SKM-1 (cell line): ENCODE measurements around the gene CCDC137.

Experiments
- DNase-seq: peaks from one replicate; lab custom pipeline; 2025; ENCODE audit not compliant: unreplicated experiment; lab: John Stamatoyannopoulos, UW

Gene CCDC137

DNA sequence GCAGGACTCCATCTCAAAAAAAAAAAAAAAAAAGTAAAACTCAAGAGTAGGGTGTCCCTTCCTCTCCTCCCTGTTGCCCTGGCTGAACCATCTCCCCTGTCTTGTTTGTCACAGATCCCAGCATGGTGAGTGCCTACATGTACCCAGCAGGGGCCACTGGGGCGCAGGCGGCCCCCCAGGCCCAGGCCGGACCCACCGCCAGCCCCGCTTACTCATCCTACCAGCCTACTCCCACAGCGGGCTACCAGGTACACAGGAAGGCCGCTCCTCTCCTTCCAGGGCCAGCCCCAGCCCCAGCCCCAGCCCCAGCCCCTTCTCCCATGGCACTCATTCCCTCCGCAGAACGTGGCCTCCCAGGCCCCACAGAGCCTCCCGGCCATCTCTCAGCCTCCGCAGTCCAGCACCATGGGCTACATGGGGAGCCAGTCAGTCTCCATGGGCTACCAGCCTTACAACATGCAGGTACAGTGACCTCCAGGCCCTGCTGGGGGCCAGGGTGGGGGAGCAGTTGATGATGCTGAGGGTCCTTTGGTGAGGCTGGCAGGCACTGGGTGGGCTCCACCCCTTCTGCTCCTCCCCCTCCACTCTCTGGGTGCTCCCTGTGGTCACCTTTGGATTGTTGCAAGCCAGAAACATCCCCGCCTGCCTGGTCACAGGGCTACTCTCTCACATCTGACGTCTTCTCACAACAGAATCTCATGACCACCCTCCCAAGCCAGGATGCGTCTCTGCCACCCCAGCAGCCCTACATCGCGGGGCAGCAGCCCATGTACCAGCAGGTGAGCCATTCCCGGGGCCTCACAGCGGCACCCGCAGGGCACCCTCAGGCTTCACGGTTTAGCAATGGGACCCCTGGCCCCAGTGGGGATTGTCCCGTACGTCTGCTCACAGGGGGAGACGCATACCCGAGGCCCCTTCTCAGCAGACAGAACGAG, 34.1 kb downstream of the CCDC137 start:
- no peak for DNase-seq

DNA sequence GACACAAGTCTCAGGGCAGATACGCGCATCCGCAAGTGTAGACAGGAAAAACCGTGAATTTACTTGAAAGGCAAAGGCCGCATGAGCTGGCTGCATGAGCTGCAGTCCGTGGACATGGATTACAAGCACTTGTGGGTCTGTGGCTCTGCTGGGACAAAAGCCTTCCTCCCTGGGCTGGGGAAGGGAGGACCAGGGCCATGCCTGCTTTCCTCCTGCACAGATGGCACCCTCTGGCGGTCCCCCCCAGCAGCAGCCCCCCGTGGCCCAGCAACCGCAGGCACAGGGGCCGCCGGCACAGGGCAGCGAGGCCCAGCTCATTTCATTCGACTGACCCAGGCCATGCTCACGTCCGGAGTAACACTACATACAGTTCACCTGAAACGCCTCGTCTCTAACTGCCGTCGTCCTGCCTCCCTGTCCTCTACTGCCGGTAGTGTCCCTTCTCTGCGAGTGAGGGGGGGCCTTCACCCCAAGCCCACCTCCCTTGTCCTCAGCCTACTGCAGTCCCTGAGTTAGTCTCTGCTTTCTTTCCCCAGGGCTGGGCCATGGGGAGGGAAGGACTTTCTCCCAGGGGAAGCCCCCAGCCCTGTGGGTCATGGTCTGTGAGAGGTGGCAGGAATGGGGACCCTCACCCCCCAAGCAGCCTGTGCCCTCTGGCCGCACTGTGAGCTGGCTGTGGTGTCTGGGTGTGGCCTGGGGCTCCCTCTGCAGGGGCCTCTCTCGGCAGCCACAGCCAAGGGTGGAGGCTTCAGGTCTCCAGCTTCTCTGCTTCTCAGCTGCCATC, 34.9 kb downstream of the CCDC137 start:
- DNase-seq, result no peak

DNA sequence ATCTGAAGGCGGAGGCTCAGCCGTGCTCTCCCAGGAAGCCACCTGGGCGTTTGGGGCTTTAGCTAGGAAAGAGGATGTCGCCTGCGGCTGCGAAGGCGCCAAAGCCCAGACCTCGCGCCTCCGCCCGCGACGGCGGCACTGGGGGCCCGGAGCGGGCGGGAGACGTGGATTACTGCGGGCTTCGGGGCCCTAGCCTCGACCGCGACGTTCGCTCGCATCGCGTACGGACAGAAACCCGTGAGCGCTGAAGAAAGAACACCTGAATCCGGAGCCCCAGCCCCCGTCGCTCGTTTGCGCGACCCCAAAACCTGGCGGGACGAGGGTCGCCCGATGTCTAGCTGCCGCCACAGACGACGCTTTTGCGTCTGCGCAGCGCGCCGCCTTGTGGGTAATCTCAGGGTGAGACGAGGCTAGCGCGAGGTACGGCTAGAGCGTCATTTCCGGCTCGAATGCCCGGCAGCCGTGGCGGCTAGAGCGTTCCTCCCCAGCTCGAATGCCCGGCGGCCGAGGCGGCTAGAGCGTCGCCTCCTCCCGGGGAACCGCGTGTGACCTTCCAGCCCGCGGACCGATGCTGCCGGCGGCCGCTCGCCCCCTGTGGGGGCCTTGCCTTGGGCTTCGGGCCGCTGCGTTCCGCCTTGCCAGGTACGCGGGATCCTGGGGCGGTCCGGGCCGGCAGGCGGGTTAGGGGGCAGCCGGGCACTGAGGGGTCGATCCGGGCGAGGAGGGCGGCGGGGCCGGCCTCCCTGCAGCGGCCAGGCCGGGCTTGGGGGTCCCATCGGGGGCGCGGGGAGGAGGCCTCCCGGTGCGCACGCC, 36.6 kb downstream of the CCDC137 start, which contains the start of gene MRPL12:
Gene MRPL12 (plus strand): TSS at position 434 of the 813 bp plus-strand sequence. CDS start 135 bp downstream, at position 569.
- DNase-seq, result peak; percentile 75

DNA sequence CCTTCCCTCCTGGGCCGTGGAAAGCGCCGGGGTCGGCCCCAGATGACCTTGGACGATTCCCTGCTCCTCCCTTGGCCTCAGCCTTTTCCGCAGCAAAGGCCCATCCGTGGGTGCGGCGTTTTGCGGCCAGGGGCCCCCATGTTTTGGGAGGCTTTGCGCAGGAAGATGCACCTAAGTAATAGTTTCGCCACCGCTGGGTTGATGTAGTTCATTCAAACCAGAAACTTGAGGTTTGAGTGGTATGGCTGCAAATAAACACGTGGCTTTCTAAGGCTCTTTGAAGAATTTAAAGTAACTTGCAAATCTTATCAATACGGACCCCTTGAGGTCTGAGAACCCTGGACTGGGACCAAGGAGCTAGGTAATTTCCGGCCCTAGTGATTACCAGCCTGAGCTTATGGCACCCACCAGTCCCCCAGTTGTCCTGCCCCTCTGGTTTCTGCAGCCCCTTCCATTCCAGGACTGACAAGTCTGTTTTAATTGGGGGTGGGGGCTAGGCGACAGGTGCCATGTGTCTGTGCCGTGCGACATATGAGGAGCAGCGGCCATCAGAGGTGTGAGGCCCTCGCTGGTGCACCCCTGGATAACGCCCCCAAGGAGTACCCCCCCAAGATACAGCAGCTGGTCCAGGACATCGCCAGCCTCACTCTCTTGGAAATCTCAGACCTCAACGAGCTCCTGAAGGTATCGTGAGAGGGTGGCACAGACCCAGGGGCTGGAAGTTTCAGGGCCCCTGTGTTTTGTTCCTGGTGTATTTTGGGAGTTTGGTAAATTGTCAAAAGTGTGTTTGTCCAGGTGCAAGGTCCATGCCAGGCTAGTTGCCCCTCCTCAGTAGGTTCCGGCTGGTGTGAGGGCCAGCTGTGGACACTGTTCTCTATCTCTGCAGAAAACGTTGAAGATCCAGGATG, 37.5 kb downstream of the CCDC137 start:
- no peak for DNase-seq

DNA sequence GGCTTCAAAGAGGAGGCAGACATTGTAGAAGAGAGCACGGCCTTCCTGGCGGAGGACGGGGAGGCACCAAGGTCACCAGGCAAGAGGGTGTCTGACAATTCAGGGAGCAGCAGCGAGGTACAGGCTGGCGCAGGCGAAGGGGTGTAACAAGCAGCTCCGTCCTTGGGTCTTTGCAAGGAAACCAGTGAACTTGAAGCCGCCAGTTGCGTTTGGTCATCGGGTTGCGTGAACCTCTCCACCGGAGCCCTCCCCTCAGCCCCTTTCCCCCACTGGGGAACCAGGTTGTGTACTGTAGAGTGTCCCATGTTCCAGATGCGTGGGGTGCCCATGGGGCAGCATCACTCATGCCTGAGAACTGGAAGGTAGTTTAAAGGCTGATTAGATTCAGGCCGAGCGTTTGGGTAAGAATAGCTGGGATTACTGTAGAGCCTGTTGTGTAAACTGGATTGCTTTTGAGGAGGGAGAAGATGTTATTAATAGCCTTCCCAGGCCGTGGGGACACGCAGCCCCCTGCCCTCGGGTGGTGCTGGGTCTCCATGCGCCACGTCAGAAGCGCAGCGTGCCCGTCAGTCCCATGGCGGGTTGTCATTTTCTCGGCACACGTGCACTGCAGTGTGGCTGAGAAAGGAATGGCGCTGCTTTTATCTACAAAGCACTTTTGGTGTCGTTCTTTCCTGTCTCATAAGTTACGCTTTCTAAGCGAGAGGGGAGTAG, 39.1 kb downstream of the CCDC137 start:
- no peak for DNase-seq

DNA sequence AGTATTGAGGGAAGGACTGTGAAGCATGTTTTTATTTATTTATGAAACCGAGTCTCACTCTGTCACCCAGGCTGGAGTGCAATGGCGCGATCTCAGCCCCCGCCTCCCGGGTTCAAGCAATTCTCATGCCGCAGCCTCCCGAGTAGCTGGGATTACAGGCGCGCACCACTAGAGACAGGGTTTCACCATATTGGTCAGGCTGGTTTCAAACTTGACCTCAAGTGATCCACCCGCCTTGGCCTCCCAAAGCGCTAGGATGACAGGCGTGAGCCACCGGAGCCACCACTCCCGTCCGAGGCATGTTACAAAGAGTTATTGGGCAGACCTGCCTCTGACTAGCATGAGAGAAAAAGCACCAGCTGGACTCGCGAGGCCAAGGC, 39.7 kb downstream of the CCDC137 start:
- no peak for DNase-seq

DNA sequence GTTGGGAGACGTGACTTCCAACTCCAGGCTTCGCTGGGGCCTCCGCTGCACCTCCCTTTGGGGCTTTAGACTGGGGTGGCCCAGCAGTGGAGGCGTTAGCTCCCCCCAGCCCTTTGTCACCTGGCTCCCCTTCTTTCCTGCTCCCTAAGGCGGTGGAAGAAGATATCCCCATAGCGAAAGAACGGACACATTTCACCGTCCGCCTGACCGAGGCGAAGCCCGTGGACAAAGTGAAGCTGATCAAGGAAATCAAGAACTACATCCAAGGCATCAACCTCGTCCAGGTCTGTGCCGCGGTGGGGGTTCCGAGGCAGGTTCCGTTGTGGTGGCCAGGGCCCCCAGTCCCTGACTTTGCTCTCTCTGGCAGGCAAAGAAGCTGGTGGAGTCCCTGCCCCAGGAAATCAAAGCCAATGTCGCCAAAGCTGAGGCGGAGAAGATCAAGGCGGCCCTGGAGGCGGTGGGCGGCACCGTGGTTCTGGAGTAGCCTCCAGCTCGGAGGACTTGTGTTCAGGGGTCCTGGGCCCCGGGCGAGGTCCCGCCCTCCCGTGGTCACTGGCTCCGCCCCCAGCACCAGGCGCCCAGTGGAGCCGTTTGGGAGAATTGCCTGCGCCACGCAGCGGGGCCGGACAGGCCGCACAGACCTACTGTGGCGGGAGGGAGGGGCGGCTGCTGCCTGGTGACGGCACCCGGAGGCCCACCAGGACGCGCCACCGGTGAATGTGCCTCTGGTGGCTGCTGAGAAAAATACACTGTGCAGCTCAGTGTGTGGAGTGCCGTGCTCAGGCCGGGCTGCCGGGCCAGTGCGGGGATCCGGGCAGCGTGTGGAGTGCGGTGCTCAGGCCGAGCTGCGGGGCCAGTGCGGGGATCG, 40.5 kb downstream of the CCDC137 start:
- DNase-seq, result no peak

DNA sequence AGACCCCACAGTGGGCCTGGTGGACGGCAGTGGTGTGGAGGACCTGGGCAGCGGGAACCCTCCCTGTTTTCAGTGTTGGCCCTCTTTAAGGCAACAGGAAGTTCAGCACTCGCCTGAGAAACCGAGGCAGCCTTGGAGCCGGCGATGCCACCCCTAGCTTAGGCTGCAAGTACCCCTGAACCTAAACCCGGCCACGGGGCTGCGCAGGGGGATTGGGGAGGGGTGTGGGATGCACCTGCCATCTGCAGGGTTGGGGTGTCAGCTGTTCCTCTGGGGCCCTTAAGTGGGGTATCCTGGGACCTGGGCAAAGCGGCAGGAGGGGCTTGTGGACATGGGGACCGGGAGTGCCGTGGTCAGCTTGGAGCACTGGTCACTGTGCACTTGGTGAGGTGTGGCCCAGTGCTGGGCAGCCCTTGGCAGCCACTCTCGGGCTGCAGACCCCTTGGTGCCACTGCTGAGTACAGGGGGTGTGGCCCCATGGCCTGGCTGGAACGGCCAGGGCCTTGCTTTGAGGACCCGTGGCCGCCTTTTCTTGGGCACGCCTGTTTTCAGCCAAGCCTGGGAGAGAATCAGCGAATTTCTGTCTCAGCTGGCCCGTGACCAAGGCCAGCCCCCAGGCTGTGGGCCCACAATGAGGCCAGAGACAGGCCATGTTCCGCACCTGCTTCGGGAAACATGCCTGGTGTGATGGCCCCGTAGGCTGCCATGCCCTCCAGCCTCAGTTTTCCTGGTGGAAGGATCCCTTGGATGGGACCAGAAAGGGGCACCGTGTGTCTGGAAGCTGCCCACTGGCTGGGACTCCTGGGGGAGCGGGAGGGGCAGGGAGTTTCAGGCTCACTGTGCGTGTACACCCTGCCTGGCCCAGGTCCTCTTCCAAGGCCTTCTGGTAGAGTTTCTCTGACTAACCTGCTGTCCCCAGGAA, 41.4 kb downstream of the CCDC137 start:
- DNase-seq, result no peak

DNA sequence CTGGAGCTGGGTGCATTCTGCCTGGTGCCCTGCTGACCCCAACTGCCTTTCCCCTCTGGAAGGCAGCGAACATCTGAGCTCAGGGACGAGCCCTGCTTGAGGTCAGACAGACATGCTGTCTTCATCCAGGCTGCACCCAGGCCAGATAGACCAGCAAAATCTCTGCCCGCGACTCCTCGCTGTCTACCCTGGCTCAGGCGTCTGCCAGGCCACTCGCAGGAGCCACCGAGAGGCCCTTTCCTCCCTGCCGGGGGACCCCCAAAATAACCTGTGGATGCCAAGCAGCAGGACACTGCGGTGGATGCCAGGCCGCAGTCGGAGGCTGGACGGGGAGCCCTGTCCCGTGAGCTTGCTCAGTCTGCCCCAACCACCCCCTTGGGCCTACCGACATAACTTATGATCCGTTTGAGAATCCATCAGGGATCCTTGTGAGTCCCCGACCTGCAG, 42.2 kb downstream of the CCDC137 start:
- DNase-seq, result no peak

DNA sequence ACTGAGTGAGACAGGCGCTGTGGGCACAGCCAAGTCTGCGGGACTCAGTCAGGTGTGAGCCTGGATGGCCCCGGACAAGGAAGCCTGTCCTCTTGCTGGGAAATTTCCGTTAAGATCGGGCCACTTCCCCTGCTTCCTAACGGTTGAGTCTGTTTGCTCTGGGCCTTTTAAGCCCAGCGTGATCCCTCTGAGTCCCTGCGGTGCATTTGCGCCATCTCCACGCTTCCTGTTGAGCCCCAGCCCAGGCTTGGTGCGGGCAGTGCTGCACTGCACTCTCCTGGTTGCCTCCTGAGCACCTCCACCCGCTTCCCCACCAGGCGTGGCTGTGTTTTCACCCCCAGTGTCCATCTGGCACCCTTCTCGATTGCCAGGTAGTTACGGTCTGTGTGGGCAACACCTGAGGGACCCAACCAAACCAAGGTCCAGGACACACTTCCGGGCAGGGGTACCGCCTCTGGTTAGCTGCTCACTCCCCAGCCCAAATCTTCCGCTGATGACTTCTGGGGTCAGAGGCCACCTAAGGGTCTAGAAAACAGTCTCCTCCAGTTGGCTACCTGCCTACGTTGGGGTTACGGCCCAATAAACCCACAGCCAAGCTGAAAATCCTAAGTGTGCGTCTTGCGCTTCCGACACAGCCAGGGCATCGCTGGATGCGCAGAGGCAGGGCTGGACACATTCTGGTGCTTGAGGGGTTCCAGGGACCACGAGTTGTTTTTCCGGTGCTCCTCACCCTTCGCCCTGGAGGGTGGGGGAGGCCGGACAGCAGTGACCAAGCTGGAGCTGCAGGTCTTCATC, 44.2 kb downstream of the CCDC137 start:
- peak; percentile 78 for DNase-seq

DNA sequence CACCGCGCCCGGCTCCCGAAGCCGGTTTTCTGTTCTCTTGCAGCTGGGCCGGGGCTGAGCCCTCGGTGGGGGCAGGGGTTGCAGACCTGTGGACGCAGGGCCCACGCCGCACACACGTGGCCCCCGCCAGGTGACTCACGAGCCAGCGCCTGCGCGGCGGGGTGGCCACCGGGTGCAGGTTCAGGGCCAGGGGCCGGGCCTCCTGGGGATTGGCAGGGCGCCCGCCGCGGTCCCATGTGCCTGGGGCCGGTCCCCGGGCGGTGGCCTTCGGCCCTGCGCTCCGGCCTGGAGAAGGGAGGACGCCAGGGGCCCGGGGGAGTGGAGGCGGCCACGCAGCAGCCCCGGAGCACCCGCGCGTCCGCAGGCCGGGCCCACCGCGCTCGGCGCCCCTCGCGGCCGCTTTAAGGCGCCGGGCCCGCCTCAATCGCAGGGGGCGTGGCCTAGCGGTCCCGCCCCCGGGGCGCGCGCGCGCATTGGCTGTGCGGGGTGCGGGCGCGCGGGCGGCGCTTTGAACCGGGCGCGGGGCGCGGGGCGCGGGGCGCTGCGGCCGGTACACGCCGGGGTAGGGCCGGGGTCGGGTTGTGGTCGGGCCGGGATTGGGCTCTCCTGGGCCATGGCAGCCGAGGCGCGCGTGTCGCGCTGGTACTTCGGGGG, 45.4 kb downstream of the CCDC137 start, which contains the start of gene SLC25A10:
Gene SLC25A10 (plus strand): TSS at position 471 of the 654 bp plus-strand sequence. CDS start 143 bp downstream, at position 614.
- peak; percentile 78 for DNase-seq

DNA sequence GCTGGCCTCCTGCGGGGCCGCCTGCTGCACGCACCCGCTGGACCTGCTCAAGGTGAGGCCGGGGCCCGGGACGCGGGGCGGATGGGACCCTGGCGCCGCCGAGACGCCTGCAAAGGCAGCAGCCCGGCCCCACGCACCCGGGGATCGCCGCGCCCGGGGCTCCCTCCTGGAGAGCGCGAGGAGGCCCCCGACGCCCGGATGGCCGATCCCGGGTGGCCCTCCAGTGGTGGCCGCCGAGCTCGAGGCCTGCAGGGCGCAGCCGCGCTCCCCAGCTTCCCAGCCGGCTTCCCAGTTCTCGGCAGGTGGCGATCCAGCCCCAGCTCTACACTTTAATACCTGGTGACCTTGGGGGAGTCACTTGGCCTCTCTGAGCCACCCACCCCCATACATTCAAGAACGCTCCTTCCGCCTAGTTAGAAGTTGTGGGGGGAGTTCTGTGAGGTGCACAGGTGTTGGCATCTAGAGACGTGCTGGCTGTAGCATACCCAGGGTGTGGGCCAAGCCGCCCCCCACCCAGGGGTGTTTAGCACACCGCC, 46.0 kb downstream of the CCDC137 start:
- no peak for DNase-seq

DNA sequence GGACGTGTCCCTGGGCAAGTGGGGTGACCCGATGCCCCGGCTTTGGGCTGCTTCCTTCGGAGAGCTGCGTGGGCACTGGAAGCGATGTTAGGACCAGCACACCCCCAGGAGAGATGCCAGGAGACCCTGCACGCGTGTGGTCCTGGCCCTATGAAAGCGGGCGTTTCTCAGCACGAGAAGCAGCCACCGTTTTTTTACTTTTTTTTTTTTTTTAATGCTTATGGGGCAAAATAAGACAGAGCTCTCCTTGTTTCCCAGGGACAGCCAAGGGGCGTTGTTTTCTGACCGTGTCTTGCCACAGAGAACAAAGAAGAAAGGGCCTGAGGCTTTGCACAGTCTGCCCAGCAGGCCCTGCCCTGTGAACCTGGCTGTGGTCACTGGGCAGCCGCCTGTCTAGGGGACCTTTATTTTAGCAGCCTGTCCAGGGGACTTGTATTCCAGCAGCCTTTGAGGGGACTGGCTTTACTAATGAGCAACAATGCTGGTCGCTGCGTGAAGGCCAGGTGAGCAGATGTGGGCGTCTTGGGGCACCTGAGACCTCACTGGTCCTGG, 46.5 kb downstream of the CCDC137 start:
- DNase-seq, result no peak

DNA sequence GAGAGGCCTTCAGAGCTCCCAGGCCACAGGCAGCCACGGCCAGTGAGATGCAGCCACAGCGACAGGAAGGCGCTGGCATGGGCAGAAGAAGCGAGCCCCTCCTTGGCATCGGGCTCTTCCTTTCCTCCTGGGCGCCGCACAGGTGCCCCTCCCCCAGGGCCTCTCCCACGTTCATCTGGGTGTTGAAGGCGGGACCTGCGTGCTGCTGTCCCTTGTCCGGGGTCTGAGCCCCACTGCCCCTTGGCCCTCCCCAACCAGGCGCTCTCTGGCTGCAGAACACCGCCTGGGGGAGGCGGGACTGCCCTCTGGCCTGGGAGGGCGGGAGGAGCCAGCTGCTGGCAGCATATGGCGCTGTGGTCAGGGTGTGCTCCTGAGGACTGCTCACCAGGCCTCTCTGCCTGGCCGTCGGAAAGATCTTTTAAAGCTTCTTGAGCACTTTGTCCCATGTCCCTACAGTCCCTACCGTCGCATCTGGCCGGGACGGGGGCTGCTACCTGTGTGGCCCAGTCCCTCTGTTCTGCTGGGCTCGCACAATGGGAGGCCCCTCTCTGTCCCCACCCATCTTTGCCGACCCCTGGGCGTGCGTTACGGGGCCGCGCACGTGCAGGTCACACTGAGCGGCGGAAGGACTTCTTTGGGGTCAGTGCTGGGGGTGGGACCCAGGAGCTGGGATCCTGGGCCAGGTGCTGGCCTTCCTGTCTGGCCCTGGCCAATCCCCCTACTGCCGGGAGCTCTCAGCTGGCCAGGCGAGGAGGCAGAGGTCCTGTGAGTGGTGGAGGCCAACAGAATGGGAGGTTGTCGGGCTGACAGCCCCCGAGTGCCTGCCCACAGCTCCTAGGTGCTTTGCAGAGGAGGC, 47.2 kb downstream of the CCDC137 start:
- no peak for DNase-seq
